GM12892 (cell line): ENCODE measurements around the gene BCL7C.

Experiments used
- DNase-seq: peaks from one replicate; pipeline ENCODE4 v3.0.0; 2011; ENCODE audit not compliant: insufficient read length
- FAIRE-seq: peaks from 2 replicates; lab custom pipeline; 2011; peaks lifted over from hg19 to GRCh38; lab: Jason Lieb, UNC
- POLR2A ChIP-seq: IDR thresholded peaks from 2 replicates; pipeline ENCODE4 v1.6.1; 2011; ENCODE audit warnings: low read depth, low read length, control low read depth
- POLR2AphosphoS5 ChIP-seq: IDR thresholded peaks from 2 replicates; pipeline ENCODE4 v1.6.1; 2011; ENCODE audit warnings: low read depth, low read length, control low read depth
- TAF1 ChIP-seq: IDR thresholded peaks from 2 replicates; pipeline ENCODE4 v1.6.1; 2011; ENCODE audit warnings: low read depth, mild to moderate bottlenecking, control low read depth, low read length, borderline replicate concordance

Gene BCL7C

GRCh38 chr16:30889721-30890120 lies 4.2 kb downstream of the BCL7C start:
- DNase-seq (no peak), FAIRE-seq (no peak)
- no peak for TF ChIP-seq POLR2A
- no peak for TF ChIP-seq POLR2AphosphoS5
- no peak for TF ChIP-seq TAF1

- no peak for DNase-seq
- TF ChIP-seq POLR2A (no peak), TAF1 (no peak), POLR2AphosphoS5 (no peak; the same call in 1 of the 2 replicates)
- FAIRE-seq: no peak
Measured at GRCh38 chr16:30888856-30889499, 4.9 kb downstream of the BCL7C start.

GRCh38 chr16:30887927-30888326 lies 6.0 kb downstream of the BCL7C start:
- no peak for FAIRE-seq
- no peak for DNase-seq
- TF ChIP-seq POLR2AphosphoS5: no peak
- no peak for TF ChIP-seq POLR2A
- TF ChIP-seq TAF1: no peak

GRCh38 chr16:30886145-30886544 lies 7.7 kb downstream of the BCL7C start:
- FAIRE-seq: no peak
- no peak for DNase-seq
- TF ChIP-seq POLR2AphosphoS5 (no peak), POLR2A (no peak), TAF1 (no peak)

- no peak for FAIRE-seq
- TF ChIP-seq TAF1 (no peak), POLR2A (no peak)
Measured at GRCh38 chr16:30885196-30885595, 8.7 kb downstream of the BCL7C start.

GRCh38 chr16:30884760-30885159 lies 9.1 kb downstream of the BCL7C start:
- peak; percentile 44 for FAIRE-seq
- 0 out of 2 replicates have a peak, but pooled peaks have one; percentile 23 for TF ChIP-seq POLR2A
- no peak for TF ChIP-seq POLR2AphosphoS5
- TF ChIP-seq TAF1: no peak
- DNase-seq: no peak

More at GRCh38 chr16:30885196-30885595, 8.7 kb downstream of the BCL7C start:
- no peak for DNase-seq

- FAIRE-seq: no peak
- DNase-seq: no peak
- no peak for TF ChIP-seq POLR2AphosphoS5
Measured at GRCh38 chr16:30882429-30883310, 11.2 kb downstream of the BCL7C start.

GRCh38 chr16:30876867-30877266 lies 17.0 kb downstream of the BCL7C start:
- DNase-seq (no peak), FAIRE-seq (no peak)
- TF ChIP-seq POLR2A (no peak), POLR2AphosphoS5 (peak; percentile 37; the same call in 1 of the 2 replicates)

GRCh38 chr16:30875871-30876801 lies 17.7 kb downstream of the BCL7C start:
- DNase-seq: peak; percentile 50
- peak; percentile 17 for FAIRE-seq
- TF ChIP-seq POLR2A: peak; percentile 47; the same call in 1 of the 2 replicates
- TF ChIP-seq TAF1: 0 out of 2 replicates have a peak, but pooled peaks have one; percentile 42
- TF ChIP-seq POLR2AphosphoS5: 0 out of 2 replicates have a peak, but pooled peaks have one; percentile 19

- TF ChIP-seq POLR2A (peak; percentile 98), POLR2AphosphoS5 (peak; percentile 94), TAF1 (peak; percentile 96)
- FAIRE-seq (peak; percentile 87), DNase-seq (peak; percentile 85)
Measured at GRCh38 chr16:30874821-30875717, 18.8 kb downstream of the BCL7C start.
